Coronary artery (tissue), 2 donors: ENCODE results near the gene AS3MT.
A peak's percentile ranks its signal among the peaks of the same experiment; 100 is the strongest.

ENCODE experiments used
- DNase-seq: peaks from one replicate; pipeline ENCODE4 v3.0.0-alpha.2; 2017; ENCODE audit warnings: low spot score
- H3K27ac ChIP-seq, 2 donors: fragments of 200-600 bp; sonication (generic); one replicate each; pipeline ENCODE4 v1.5.1; 2016 to 2019
- H3K4me3 ChIP-seq: fragments of 200-600 bp; sonication (generic); 2 replicates; pipeline ENCODE4 v1.5.1; 2016; ENCODE audit warnings: mild to moderate bottlenecking, moderate library complexity
- CTCF ChIP-seq: fragments of 200-600 bp; sonication (generic); IDR thresholded peaks from one replicate; pipeline ENCODE4 v1.5.1; 2019; ENCODE audit warnings: antibody characterized with exemption

The AS3MT gene

DNA sequence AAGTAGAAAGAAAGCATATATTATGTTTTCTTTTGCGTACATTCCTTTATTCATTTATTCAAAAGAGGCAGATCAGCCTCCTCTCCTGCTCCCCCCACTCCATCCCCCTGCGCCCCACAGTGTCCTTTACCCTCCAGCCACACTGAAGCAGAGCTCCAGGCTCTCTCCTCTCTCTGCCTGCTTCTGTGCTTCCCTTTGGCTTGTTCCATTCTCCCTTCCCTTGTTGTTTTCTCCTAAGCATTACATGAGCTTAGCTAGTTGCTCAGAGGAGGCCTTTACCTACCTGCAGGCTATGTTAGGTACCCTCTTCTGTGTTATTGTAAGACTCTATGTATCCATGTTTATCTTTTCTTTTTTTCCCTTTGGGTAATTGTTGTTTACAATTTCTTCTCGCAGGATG lies 76.2 kb downstream of the AS3MT start:
- no peak for TF ChIP-seq CTCF
- Histone ChIP-seq H3K4me3 (no peak overlapping the region), H3K27ac (no peak overlapping the region)
- no peak for DNase-seq

- no peak for DNase-seq
- Histone ChIP-seq H3K4me3 (no peak overlapping the region), H3K27ac (no peak overlapping the region)
- TF ChIP-seq CTCF, result no peak
These were observed 76.7 kb downstream of the AS3MT start for GRCh38 chr10:102945962-102946361.

DNA sequence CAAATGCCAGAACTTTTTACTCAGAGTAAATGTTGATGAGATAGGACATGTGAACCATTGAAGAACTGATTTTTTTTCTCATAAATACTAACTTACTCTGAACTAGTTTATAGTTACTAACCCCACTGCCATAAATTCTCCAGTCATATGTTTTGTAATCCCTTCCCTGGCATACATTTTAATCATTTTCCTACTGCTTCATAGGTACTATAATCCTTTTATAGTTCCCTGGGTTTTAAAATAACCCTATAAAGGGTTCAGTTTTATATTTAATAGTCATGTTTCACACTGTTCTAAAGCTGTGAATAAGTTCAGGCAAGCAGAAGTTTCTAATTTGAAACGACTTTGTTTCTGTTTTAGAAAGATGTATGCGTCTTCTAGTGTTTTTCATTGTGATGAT lies 77.7 kb downstream of the AS3MT start:
- no peak for DNase-seq
- Histone ChIP-seq H3K4me3 (no peak overlapping the region), H3K27ac (no peak overlapping the region)
- no peak for TF ChIP-seq CTCF

DNA sequence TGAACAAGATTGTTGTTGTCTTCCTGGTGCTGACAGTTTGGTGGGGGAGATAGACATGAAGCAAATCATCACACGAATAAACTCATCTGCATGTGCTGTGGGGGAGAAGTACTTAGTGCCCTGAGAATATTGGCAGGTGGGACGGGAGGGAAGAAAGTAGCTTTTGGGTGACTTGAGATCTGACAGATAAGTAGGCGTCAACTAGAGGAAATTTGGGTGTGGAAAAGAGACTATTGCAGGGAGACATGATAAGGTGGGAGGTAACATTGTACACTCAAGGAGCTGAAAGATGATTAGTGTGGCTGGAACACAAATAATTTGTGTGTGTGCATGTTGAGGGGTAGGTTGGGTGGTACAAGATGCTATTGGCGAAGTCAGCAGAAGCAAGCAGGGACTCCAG lies 78.9 kb downstream of the AS3MT start:
- DNase-seq, result no peak
- H3K27ac ChIP-seq, result peak overlapping the region in 1 of 2 donors; percentile 23
- no peak for TF ChIP-seq CTCF
- H3K4me3 ChIP-seq, result no peak overlapping the region

- Histone ChIP-seq H3K27ac (peak overlapping the region in 1 of 2 donors; percentile 33), H3K4me3 (no peak overlapping the region)
- no peak for DNase-seq
- TF ChIP-seq CTCF, result no peak
These were observed 79.5 kb downstream of the AS3MT start for GRCh38 chr10:102948786-102949185.

GRCh38 chr10:102949916-102950315 lies 80.6 kb downstream of the AS3MT start:
- DNase-seq, result no peak
- H3K27ac ChIP-seq, result no peak overlapping the region
- no peak overlapping the region for H3K4me3 ChIP-seq
- TF ChIP-seq CTCF, result no peak

- DNase-seq, result no peak
- TF ChIP-seq CTCF, result no peak
- H3K27ac ChIP-seq, result no peak overlapping the region
- no peak overlapping the region for H3K4me3 ChIP-seq
These were observed 82.0 kb downstream of the AS3MT start for GRCh38 chr10:102951316-102951715.
